GM10266 (cell line): ENCODE results near the gene ZNF592.

ENCODE experiments used
- DNase-seq: peaks from one replicate; pipeline ENCODE4 v3.0.0; 2012; ENCODE audit errors: extremely low spot score
- TF ChIP-seq, protein P1 (sequence below): IDR thresholded peaks from 2 replicates; pipeline ENCODE4 v1.5.1; 2012; ENCODE audit warnings: mild to moderate bottlenecking, low read depth; ENCODE audit not compliant: control insufficient read depth, insufficient read depth; ENCODE audit errors: missing control alignments

Gene ZNF592

DNA sequence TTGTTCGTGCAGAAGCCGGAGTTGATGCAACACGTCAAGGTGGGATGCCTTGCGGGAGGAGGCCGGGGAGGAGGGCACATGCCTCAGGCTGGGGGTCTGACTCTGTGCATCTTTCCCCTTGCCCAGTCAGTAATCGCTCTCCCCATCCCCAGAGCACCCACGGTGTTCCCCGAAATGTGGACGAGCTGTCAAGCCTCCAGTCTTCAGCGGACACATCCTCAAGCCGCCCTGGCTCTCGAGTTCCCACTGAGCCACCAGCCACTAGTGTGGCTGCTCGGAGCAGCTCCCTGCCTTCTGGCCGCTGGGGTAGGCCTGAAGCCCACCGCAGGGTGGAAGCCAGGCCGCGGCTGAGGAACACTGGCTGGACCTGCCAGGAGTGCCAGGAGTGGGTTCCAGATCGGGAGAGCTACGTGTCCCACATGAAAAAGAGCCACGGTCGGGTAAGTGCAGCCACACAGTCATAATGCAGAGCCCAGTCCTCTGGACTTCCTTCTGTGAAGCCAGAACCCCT is 50.1 kb downstream of the ZNF592 start:
- TF ChIP-seq, protein P1, sequence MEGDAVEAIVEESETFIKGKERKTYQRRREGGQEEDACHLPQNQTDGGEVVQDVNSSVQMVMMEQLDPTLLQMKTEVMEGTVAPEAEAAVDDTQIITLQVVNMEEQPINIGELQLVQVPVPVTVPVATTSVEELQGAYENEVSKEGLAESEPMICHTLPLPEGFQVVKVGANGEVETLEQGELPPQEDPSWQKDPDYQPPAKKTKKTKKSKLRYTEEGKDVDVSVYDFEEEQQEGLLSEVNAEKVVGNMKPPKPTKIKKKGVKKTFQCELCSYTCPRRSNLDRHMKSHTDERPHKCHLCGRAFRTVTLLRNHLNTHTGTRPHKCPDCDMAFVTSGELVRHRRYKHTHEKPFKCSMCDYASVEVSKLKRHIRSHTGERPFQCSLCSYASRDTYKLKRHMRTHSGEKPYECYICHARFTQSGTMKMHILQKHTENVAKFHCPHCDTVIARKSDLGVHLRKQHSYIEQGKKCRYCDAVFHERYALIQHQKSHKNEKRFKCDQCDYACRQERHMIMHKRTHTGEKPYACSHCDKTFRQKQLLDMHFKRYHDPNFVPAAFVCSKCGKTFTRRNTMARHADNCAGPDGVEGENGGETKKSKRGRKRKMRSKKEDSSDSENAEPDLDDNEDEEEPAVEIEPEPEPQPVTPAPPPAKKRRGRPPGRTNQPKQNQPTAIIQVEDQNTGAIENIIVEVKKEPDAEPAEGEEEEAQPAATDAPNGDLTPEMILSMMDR = no peak
- no peak for DNase-seq

DNA sequence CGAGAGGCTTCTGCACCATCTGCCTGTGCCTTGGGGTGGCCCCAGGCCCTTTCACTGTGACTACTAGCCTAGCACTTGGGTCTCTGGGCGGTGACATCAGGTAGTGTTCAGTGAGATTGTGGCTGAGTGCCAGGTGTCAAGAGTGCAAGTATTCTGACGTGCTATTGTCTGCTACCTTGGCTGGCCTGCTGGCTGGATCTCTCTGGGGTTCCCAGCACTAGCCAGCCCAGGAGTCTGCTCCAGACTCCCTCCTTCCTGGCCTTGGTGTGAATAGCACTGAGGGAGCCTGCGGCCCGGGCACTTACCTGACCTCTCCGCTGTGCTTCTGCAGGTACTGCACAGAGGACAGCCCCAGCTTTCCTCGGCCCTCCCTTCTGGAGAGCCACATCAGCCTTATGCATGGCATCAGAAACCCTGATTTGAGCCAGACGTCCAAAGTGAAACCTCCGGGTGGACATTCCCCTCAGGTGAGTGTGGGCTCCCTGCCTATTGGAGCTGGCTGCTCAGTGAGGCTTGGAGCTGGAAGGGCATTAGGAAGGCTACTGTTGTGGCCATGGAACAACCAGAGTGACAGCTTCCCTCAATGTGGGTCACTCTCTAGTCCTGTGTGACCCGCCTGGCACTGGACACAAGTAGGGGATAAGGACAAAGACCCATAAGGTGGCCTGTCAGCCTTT is 51.3 kb downstream of the ZNF592 start:
- TF ChIP-seq, protein P1 = no peak
- DNase-seq = no peak

DNA sequence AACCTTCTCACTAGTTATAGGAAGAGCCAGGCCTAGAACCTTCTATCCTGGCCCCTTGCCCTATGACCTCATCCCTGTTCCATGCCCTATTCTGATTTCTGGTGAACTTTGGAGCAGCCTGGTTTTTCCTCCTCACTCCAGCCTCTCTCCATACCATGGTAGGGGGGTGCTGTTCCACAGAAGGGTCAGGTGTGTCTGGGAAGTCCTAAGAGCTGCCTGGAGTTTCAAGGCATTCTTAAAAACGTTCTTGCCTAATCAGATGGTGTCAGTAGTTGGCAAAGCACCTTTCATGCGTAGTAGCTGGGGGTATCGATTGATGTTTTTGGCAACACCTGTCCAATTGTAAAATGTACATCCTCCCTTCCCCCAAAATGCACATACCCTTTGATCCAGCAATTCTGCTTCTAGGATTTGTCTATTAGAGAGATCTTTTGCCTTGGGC is 52.0 kb downstream of the ZNF592 start:
- no peak for DNase-seq
- TF ChIP-seq, protein P1 = no peak

DNA sequence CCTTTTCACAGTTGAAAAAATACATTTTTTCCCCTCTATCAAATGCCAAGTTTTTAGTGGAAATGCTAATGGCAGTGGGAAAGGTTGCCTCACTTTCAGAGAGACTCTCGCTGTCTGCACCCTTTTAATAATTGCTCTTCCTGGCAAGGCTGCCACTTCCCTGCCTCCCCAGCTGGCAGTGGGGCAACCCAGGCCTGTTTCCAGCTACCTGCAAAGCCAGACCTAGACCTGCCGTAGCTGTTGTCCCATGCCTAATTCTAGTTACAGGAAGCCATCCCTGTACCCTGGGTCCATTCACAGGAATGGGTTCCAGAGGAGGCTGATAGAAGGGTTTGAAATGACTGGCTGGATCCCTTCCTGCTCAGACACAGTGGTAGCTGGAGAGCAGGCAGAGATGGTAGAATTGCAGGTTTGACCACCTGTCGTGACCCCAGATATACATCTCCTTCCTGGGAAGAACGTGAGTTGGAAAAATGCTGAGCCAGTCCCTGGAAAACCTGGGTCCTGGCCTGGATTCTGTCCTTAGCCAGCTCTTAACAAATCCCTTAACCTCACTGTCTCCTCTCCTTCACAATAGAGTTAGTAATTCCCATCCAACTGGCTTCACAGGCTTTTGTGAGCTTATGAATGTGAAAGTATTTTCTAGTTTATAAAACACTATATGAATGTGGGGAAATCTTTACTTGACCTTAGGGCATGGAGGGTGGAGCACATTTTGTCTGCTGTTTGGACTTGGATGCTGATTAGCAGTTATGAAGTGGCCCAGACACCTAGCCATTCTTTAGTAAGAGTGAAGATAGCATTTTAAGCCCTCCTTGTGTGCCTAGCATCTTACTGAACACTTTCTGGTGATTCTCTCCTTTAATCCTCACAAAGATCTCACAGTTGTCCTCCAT is 55.9 kb downstream of the ZNF592 start:
- TF ChIP-seq, protein P1 = no peak
- no peak for DNase-seq

DNA sequence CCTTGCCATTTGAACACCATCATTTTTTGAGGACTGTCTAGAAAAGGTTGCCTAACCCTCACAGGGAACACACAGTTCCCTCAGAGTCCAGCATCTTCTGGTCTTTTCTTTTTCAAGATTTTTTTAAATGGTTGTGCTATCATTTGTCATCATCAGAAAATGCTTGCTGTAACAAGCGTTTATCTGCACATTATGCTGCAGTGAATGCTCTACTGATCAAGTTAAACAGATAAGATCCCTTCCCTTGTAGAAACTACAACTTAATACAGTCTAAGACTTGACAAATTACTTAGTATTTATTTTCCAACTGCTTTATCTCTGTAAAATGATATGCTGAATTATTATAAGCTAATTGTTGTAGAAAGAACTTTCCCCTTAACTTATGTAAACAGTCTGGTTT is 56.8 kb downstream of the ZNF592 start:
- TF ChIP-seq, protein P1 = no peak
- DNase-seq = no peak

DNA sequence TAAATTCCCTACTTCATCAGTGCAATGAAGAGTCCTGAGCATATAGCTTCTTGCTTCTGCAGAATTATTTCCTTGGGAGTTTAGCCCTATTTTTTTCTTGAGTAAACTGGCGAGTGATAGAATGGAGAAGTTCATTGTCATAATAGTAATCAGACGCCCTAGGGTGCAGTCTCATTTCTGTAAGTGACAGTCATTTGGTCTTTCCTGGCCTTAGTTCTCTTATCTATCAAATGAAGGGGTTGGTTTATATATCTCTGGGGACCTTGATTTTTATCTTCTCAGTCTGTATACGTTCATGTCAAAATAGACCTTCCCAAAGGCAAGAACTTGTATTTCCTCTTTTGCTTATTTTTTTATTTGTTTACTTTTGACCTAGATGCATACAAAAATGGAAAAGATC is 58.8 kb downstream of the ZNF592 start:
- DNase-seq = no peak
- TF ChIP-seq, protein P1 = no peak

DNA sequence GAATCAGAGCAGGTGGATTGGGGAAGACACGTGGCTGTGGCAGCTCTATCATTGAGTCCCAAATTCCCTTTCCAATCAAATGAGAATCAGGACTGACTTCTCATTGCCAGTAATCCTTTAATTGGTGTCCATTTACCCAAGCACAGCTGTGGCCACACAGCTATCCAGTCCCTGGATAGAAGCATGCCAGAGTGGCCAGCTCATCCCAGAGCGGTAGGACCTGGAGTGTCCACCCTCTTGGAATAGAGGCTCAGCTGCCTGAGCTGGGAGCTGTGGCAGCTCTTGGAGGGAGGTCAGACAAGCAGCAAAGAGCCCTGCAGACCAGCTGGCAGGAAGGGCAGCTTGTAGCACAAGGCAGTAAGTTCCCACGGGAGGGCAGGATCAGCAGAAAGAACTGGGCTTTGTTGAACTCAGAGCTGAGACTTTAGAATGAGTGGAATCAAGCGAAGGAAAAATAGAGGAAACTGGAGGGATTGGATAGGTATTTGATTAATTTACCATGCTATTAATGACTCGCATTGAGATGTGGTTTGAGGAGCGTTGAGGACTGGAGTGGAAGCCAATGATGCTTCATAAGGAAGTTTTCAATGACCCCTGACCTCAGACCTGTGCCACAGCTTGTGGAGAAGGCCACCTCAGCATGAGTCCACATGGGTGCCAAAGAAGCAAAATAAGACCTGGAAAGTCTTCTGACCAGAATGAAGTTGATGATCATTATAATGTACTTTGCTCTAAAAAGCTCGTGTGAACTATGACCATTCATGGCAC is 61.9 kb downstream of the ZNF592 start:
- DNase-seq = no peak
- TF ChIP-seq, protein P1 = no peak
